ENCODE data around the gene MCM10. TPM values are rescaled to one million over a fixed set of nuclear protein-coding genes. Genes with fewer than 3 reads are reported as not detected.

Gene MCM10
- total RNA-seq, 1 experiment from 2014 or later, result 24.5 TPM

- ChIA-PET POLR2A (ENCODE audit: unreplicated experiment) (no interaction called here), CTCF (no interaction called here)
- no TSS peak for BruUV-seq (replicated peaks)
- no peak overlapping the region for H2AFZ ChIP-seq
- no peaks in the 10 kb centered on the region for H3K4me1 ChIP-seq (replicated peaks; ENCODE audit: insufficient read depth)
- H3K27ac ChIP-seq, result no peak overlapping the region
- no peaks in the 10 kb centered on the region for H3K36me3 ChIP-seq (ENCODE audit: low read depth)
- H3K9me2 ChIP-seq (ENCODE audit: insufficient read depth), result no peaks in the 10 kb centered on the region
- no peak for DNase-seq
- intact Hi-C loops (cut with micrococcal nuclease; ENCODE audit: unreplicated experiment), result no loop called here
- no peak overlapping the region for H3K4me3 ChIP-seq
- H3K4me2 ChIP-seq, result no peak overlapping the region
- no peaks in the 10 kb centered on the region for H3K27me3 ChIP-seq (ENCODE audit: insufficient read depth, low read depth)
- TF ChIP-seq CTCF (conservative IDR thresholded peaks at IDR 0.05), result no peak
- TF ChIP-seq EZH2 (IDR thresholded peaks at IDR 0.05; ENCODE audit: low read depth), result no peak
- H3K9me3 ChIP-seq (ENCODE audit: insufficient read depth, low read depth), result no peaks in the 10 kb centered on the region
- no peaks in the 10 kb centered on the region for H4K20me1 ChIP-seq (ENCODE audit: insufficient read depth)
- peaks cover 5% of the 10 kb centered on the region; the same call in 1 of the 2 replicates for H3K79me2 ChIP-seq (ENCODE audit: low read depth)
- H3F3A ChIP-seq (ENCODE audit: insufficient read depth, low read depth), result no peaks in the 10 kb centered on the region
Measured at GRCh38 chr10:13167568-13167967, 6.2 kb downstream of the MCM10 start.

GRCh38 chr10:13168781-13169180, 7.4 kb downstream of the MCM10 start:
- TF ChIP-seq EZH2 (IDR thresholded peaks at IDR 0.05; ENCODE audit: low read depth) (no peak), CTCF (conservative IDR thresholded peaks at IDR 0.05) (no peak)
- no TSS peak for BruUV-seq (replicated peaks)
- no peaks in the 10 kb centered on the region for H3K9me2 ChIP-seq (ENCODE audit: insufficient read depth)
- no peak overlapping the region for H3K27ac ChIP-seq
- ChIA-PET POLR2A (ENCODE audit: unreplicated experiment) (no interaction called here), CTCF (interaction anchor here (0.8 kb wide), 1 partner anchor 957 kb away, joined by 3 read pairs; no protein-coding TSS in a partner anchor)
- no peaks in the 10 kb centered on the region for H3K79me2 ChIP-seq (ENCODE audit: low read depth)
- no peaks in the 10 kb centered on the region for H3K9me3 ChIP-seq (ENCODE audit: insufficient read depth, low read depth)
- H3K27me3 ChIP-seq (ENCODE audit: insufficient read depth, low read depth), result no peaks in the 10 kb centered on the region
- intact Hi-C loops (cut with micrococcal nuclease; ENCODE audit: unreplicated experiment), result no loop called here
- no peak for DNase-seq
- H3K4me3 ChIP-seq, result no peak overlapping the region
- no peaks in the 10 kb centered on the region for H3K36me3 ChIP-seq (ENCODE audit: low read depth)
- no peak overlapping the region for H3K4me2 ChIP-seq
- no peaks in the 10 kb centered on the region for H3K4me1 ChIP-seq (replicated peaks; ENCODE audit: insufficient read depth)
- H4K20me1 ChIP-seq (ENCODE audit: insufficient read depth), result no peaks in the 10 kb centered on the region
- no peak overlapping the region for H2AFZ ChIP-seq
- H3F3A ChIP-seq (ENCODE audit: insufficient read depth, low read depth), result no peaks in the 10 kb centered on the region

- no peaks in the 10 kb centered on the region for H3K27me3 ChIP-seq (ENCODE audit: insufficient read depth, low read depth)
- intact Hi-C loops (cut with micrococcal nuclease; ENCODE audit: unreplicated experiment), result no loop called here
- DNase-seq, result no peak
- no TSS peak for BruUV-seq (replicated peaks)
- no peaks in the 10 kb centered on the region for H3F3A ChIP-seq (ENCODE audit: insufficient read depth, low read depth)
- POLR2A ChIA-PET (ENCODE audit: unreplicated experiment), result no interaction called here
- CTCF ChIA-PET, result no interaction called here
- no peaks in the 10 kb centered on the region for H3K9me3 ChIP-seq (ENCODE audit: insufficient read depth, low read depth)
- TF ChIP-seq CTCF (conservative IDR thresholded peaks at IDR 0.05), result no peak
- no peak for TF ChIP-seq EZH2 (IDR thresholded peaks at IDR 0.05; ENCODE audit: low read depth)
- no peak overlapping the region for H3K4me3 ChIP-seq
- H3K27ac ChIP-seq, result no peak overlapping the region
- no peak overlapping the region for H3K4me2 ChIP-seq
- no peaks in the 10 kb centered on the region for H3K4me1 ChIP-seq (replicated peaks; ENCODE audit: insufficient read depth)
- H4K20me1 ChIP-seq (ENCODE audit: insufficient read depth), result no peaks in the 10 kb centered on the region
- H3K9me2 ChIP-seq (ENCODE audit: insufficient read depth), result no peaks in the 10 kb centered on the region
- no peaks in the 10 kb centered on the region for H3K79me2 ChIP-seq (ENCODE audit: low read depth)
- H2AFZ ChIP-seq, result no peak overlapping the region
- H3K36me3 ChIP-seq (ENCODE audit: low read depth), result no peaks in the 10 kb centered on the region
Measured at GRCh38 chr10:13173616-13174015, 12.3 kb downstream of the MCM10 start.
